GM18858 (cell line): ENCODE results near the gene FER.
"Not testable (repeated sequence)": the region's sequence is repeated elsewhere in the genome, so short reads cannot be mapped to it uniquely, and the experiment has no call there.

Source experiments
- ATAC-seq: cut with Tn5 transposase; IDR thresholded peaks from one replicate; pipeline ENCODE4 v1.9.1; 2021; ENCODE audit not compliant: unreplicated experiment

Gene FER

DNA sequence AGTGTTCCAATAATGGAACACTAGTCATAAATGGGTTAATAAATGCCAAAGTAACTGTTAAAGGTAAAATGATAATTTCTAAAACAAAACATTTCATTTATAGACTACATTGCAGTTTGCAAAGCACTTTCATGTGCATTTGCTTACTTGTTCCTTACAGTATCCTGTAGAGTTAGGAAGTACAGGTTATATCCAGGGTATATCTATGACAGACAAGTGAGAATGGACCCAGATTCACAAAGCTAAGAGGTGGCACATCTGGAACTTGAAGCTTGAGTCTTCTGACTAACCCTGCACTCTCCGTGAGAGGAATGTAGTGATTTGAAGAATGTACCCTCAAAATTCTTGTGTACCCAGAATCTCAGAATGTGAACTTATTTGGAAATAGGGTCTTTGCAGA is 121.4 kb downstream of the FER start:
- ATAC-seq: no peak

GRCh38 chr5:108876451-108876850 is 128.8 kb downstream of the FER start:
- ATAC-seq: no peak

DNA sequence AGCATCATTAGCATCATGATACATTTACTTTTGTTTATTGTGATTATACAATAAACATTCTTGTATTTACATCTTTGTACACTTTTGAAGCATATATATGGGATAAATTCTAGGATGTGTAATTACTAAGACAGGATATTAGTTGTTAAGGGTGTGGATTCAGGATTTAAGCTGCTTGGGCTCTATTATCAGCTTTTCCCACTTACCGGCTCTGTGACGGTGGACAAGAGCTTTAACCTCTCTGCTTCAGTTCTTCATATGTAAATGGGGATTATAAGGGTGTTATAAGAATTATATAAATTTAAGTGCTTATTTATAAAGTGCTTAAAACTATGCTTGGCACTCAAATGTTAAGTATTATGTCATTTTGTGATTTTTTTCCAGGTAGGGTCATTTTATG is 131.1 kb downstream of the FER start:
- no peak for ATAC-seq

DNA sequence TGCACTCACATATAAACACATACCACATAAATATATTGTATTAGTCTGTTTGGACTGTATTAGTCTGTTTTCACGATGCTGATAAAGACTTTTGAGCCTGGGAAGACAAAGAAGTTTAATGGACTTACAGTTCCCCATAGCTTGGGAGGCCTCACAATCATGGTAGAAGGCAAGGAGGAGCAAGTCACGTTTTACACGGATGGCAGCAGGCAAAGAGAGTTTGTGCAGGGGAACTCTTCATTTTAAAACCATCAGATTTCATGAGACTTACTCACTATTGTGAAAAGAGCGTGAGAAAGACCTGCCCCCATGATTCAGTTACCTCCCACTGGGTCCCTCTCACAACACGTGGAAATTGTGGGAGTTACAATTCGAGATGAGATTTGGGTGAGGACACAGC is 133.4 kb downstream of the FER start:
- ATAC-seq: no peak

GRCh38 chr5:108884736-108885135 is 137.0 kb downstream of the FER start:
- no peak for ATAC-seq

GRCh38 chr5:108898257-108898656 is 150.6 kb downstream of the FER start:
- no peak for ATAC-seq

DNA sequence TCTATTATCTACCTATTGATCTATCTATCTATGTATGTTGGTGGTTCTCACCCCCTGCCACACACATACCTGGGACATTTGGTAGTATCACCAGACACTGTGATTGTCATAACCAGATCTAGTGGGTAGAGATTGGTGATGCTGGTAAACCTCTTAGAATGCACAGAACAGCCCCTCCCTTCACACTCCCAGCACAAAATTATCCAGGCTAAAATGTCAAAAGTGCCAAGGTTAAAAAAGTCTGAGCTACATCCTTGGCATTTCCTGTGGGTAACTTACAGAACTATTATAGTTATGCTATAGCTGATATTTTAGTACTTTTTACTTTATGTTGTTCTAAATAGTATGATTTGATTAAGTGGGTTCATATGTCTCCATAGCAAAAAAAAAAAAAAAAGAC is 151.0 kb downstream of the FER start:
- ATAC-seq: no peak

DNA sequence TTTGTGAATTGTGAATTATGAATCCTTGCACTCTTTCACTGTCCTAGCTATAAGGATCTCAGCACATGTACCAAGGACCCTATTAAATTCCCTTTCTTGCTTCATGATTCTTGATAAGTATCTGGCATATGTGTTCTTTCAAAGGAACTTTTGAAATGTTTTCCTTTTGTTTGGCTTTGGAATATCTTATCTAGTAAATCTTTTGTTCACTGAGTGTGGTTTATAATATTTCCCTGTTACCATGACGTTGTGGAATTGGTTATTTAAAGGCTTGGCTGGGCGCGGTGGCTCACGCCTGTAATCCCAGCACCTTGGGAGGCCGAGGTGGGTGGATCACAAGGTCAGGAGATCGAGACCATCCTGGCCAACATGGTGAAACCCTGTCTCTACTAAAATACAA is 151.5 kb downstream of the FER start:
- not testable (repeated sequence) for ATAC-seq

- ATAC-seq: no peak
These were observed 153.0 kb downstream of the FER start for GRCh38 chr5:108900668-108901067.

DNA sequence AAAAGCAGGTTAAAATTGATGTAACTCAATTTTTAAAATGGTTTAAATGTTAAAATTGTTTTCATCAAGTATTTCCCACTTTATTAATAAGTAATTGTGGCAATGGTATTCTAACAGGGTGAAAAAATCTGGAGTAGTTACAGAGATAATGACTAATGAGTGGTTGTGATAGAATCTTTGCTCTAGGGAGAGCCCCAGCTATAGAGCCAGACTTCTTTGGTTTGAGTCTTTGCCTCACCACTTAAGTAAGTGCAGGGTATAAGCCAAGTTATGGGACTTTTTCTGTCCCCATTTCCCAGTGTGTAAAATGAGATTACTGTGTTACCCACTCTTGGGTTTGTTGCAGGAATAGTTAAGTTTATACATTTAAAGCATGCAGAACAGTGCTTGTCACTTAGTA is 158.1 kb downstream of the FER start:
- no peak for ATAC-seq

GRCh38 chr5:108910627-108911026 is 162.9 kb downstream of the FER start:
- ATAC-seq: no peak

DNA sequence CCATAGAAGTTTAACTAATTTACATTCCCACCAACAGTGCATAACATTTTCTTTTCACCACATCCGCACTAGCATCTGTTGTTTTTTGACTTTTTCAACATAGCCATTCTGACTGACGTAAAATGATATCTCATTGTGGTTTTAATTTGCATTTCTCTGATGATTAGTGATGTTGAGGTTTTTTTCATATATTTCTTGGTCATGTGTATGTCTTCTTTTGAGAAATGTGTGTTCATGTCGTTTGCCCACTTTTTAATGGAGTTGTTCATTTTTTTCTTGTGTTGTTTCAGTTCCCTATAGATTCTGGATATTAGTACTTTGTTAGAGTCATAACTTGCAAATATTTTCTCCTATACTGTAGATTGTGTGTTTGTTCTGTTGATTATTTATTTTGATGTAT is 163.4 kb downstream of the FER start:
- peak; percentile 83 for ATAC-seq

DNA sequence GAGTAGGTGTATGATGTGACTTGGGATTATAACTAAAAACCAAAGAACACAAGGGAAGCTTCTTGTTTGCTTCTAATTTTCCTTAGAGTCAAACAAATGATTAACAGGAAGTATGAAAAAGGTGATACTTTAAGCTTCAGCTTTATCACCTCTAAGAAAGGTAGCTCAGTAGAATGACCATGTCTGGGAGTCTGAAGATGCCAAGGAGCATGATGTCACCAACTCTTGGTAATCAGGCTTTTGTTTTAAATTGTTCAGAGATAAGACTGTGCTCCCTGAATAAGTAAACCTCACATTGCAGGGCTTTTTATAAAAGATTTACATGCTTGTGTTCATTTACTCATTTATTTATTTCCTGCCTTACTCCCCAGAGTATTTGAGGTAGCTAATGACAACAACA is 169.9 kb downstream of the FER start:
- no peak for ATAC-seq

DNA sequence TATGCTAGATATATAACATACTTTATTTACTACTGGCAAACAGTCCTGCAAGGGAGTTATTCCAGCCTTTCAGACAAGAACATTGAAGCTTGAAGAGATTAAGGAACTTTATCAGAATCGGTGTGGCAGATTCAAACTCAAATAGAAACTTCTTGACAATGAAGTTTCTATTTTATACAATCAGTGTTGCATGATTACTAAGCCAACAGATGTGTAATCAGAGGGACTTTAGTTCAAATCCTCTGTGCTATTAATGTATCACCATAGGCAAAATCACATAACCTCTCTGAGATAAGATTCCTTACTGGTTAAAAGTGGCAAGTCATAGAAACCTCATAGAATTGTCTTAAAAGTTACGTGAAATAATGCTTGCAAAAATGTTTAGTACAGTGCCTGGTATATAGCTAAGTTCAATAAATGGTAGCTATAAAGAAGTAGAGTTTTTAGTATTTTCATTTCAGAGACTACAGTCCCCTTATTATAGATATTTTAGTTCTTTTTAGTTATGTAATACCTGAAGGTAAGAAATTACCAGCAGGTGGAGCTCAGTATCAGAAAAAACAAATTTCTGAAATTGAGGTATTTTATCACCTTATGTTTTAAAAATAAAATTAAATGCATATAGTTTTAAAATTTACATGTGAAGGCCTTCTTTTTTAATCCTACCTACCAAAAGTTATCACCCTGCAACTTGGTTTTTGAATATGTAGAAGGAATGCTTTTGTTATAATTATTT is 172.1 kb downstream of the FER start:
- ATAC-seq: peak; percentile 61

- no peak for ATAC-seq
These were observed 176.8 kb downstream of the FER start for GRCh38 chr5:108924457-108924961.

GRCh38 chr5:108925073-108925472 is 177.4 kb downstream of the FER start:
- no peak for ATAC-seq

DNA sequence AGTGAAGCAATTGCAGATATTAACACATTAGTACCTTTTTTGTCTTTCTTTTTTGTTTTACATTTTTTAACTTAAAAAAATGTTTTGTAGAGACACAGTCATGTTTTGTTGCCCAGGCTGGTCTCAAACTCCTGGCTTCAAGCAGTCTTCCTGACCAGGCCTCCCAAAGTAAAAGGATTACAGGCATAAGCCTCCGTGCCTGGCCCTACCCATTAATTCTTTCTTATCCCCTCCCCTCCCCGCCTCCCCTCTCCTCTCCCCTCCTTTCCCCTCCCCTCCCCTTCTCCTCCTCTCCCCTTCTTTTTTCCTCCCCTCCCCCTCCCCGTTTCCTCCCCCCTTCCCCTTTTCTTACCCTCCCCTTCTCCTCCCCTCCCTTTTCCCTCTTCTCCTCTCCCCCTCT is 182.4 kb downstream of the FER start:
- ATAC-seq: no peak

DNA sequence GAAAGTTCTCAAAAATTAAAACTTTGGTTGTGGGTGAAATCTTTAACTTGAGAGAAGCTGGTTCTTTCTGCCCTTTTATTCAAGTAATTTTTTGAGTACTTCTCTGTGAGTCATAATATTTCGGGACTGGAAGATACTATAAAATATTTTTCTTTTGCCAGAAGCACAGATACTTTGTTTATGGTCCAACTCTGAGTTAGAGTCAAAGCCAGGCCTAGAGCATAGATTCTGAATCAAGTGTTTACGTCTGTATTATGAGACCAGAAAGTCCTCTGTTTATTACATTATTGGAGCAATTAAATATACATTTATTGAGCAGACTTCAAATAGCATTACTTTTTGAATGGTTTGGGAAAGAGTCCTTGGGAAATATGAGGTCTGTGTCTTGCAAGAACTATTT is 187.9 kb downstream of the FER start:
- no peak for ATAC-seq

GRCh38 chr5:108937221-108937620 is 189.5 kb downstream of the FER start:
- ATAC-seq: no peak

- no peak for ATAC-seq
These were observed 192.8 kb downstream of the FER start for GRCh38 chr5:108940506-108940905.

GRCh38 chr5:108941746-108942145 is 194.0 kb downstream of the FER start:
- ATAC-seq: no peak

GRCh38 chr5:108942701-108943100 is 195.0 kb downstream of the FER start:
- no peak for ATAC-seq

DNA sequence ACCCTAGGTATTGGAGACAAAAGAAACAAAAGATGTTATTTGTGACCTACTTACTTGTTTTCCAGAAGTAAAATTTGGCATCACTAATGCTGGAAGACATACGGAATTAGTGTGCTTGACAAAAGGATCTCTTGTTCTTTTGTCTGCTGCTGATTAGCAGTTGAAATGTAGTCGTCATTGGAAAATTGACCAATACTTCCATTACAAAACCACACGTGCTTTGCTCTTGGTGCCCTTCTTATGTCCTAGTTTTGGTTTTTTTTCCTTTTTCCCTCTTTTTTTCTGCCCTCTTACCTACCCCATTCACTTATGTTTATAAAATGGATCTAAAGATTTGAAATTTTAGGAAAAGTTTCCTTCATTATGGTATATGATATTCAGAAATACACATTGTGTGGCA is 197.4 kb downstream of the FER start:
- no peak for ATAC-seq
